ENCODE results near the gene NKRF. TPM values are rescaled to one million over a fixed set of nuclear protein-coding genes. Genes with fewer than 3 reads are reported as not detected.

Gene NKRF
- total RNA-seq, 1 donor from 2014 or later, result 9.8 TPM

GRCh38 chrX:119636419-119636818, 30.2 kb upstream of the NKRF start:
- Histone ChIP-seq H3K27me3 (no peaks in the 10 kb centered on the region), H3K9me3 (no peaks in the 10 kb centered on the region), H3K36me3 (peaks cover 0 to 3% of the 10 kb centered on the region in 2 donors), H3K4me1 (no peaks in the 10 kb centered on the region), H3K27ac (no peak overlapping the region), H3K4me3 (no peak overlapping the region)
- intact Hi-C loops (cut with DNase I), result no loop called here
- no peak for DNase-seq (ENCODE audit: extremely low spot score in 2 of 2)
- TF ChIP-seq POLR2AphosphoS5 (IDR thresholded peaks at IDR 0.05; ENCODE audit: insufficient read depth in 1 of 2, low read depth in 1 of 2) (no peak), CTCF (IDR thresholded peaks at IDR 0.05) (no peak), POLR2A (IDR thresholded peaks at IDR 0.05) (no peak)

- DNase-seq (ENCODE audit: extremely low spot score in 2 of 2), result no peak
- H3K36me3 ChIP-seq, result peaks cover 0 to 3% of the 10 kb centered on the region in 2 donors
- intact Hi-C loops (cut with DNase I), result no loop called here
Measured at GRCh38 chrX:119635799-119636198, 29.6 kb upstream of the NKRF start.

DNA sequence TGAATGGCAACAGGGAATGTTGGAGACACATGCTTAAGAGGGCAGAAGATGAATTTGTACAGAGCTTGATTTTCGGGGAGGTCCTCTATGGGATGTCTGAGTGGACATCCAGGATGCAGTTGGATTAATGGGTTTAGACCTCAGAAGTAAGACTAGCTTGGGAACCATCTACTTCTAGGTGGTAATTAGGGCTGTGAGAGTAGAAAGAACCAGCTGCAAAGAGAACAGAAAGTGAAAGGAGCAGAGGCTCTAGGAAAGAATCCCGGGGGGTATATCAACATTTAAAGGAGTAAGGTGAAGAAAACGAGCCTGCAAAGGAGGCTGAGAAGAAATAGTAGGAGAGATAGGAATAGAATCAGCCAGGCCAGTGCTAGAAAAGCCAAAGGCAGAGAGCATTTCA, 29.0 kb upstream of the NKRF start:
- H3K4me3 ChIP-seq, result no peak overlapping the region
- TF ChIP-seq CTCF (IDR thresholded peaks at IDR 0.05) (no peak), POLR2AphosphoS5 (IDR thresholded peaks at IDR 0.05; ENCODE audit: insufficient read depth in 1 of 2, low read depth in 1 of 2) (no peak), POLR2A (IDR thresholded peaks at IDR 0.05) (no peak)

More at GRCh38 chrX:119635799-119636198, 29.6 kb upstream of the NKRF start:
- TF ChIP-seq CTCF (IDR thresholded peaks at IDR 0.05) (no peak), POLR2AphosphoS5 (IDR thresholded peaks at IDR 0.05; ENCODE audit: insufficient read depth in 1 of 2, low read depth in 1 of 2) (no peak), POLR2A (IDR thresholded peaks at IDR 0.05) (no peak)
- H3K4me3 ChIP-seq, result no peak overlapping the region
- H3K27me3 ChIP-seq, result no peaks in the 10 kb centered on the region
- no peak overlapping the region for H3K27ac ChIP-seq
- no peaks in the 10 kb centered on the region for H3K4me1 ChIP-seq
- no peaks in the 10 kb centered on the region for H3K9me3 ChIP-seq

GRCh38 chrX:119625843-119626242, 19.6 kb upstream of the NKRF start:
- Histone ChIP-seq H3K4me3 (no peak overlapping the region), H3K27ac (no peak overlapping the region), H3K36me3 (peaks cover 0 to 6% of the 10 kb centered on the region in 2 donors), H3K4me1 (no peaks in the 10 kb centered on the region), H3K9me3 (no peaks in the 10 kb centered on the region), H3K27me3 (no peaks in the 10 kb centered on the region)
- DNase-seq (ENCODE audit: extremely low spot score in 2 of 2), result no peak
- no peak for TF ChIP-seq POLR2AphosphoS5 (IDR thresholded peaks at IDR 0.05; ENCODE audit: insufficient read depth in 1 of 2, low read depth in 1 of 2)
- no peak for TF ChIP-seq CTCF (IDR thresholded peaks at IDR 0.05)
- no peak for TF ChIP-seq POLR2A (IDR thresholded peaks at IDR 0.05)
- intact Hi-C loops (cut with DNase I), result no loop called here

More for the DNA sequence above, 29.0 kb upstream of the NKRF start:
- Histone ChIP-seq H3K4me1 (no peaks in the 10 kb centered on the region), H3K36me3 (peaks cover 0 to 3% of the 10 kb centered on the region in 2 donors), H3K27ac (no peak overlapping the region), H3K9me3 (no peaks in the 10 kb centered on the region), H3K27me3 (no peaks in the 10 kb centered on the region)
- intact Hi-C loops (cut with DNase I), result no loop called here
- DNase-seq (ENCODE audit: extremely low spot score in 2 of 2), result no peak

- intact Hi-C loops (cut with DNase I), result no loop called here
- TF ChIP-seq POLR2A (IDR thresholded peaks at IDR 0.05) (no peak), POLR2AphosphoS5 (IDR thresholded peaks at IDR 0.05; ENCODE audit: insufficient read depth in 1 of 2, low read depth in 1 of 2) (no peak), CTCF (IDR thresholded peaks at IDR 0.05) (no peak)
- DNase-seq (ENCODE audit: extremely low spot score in 2 of 2), result no peak
- Histone ChIP-seq H3K4me1 (no peaks in the 10 kb centered on the region), H3K9me3 (no peaks in the 10 kb centered on the region), H3K27me3 (no peaks in the 10 kb centered on the region), H3K36me3 (peaks cover 0 to 6% of the 10 kb centered on the region in 2 donors), H3K4me3 (no peak overlapping the region), H3K27ac (no peak overlapping the region)
Measured at GRCh38 chrX:119624951-119625668, 18.9 kb upstream of the NKRF start.
